Parathyroid adenoma (tissue), 2 donors: ENCODE measurements around the gene CLSTN2.

Experiments
- H2AFZ ChIP-seq: fragments of 300-600 bp; sonication (generic); one replicate; pipeline ENCODE4 v1.7.0; 2017; ENCODE audit warnings: antibody characterized with exemption, mild to moderate bottlenecking
- H3K27ac ChIP-seq: fragments of 300-600 bp; sonication (generic); one replicate; pipeline ENCODE4 v1.7.0; 2017
- H3K27me3 ChIP-seq: fragments of 300-600 bp; sonication (generic); one replicate; pipeline ENCODE4 v1.7.0; 2017; ENCODE audit warnings: low read length; ENCODE audit not compliant: control insufficient read depth, insufficient read depth
- H3K36me3 ChIP-seq: fragments of 300-600 bp; sonication (generic); one replicate; pipeline ENCODE4 v1.7.0; 2017; ENCODE audit warnings: low read length; ENCODE audit not compliant: control insufficient read depth, insufficient read depth
- H3K4me1 ChIP-seq: fragments of 300-600 bp; sonication (generic); one replicate; pipeline ENCODE4 v1.7.0; 2017; ENCODE audit warnings: control low read depth
- H3K4me2 ChIP-seq: fragments of 300-600 bp; sonication (generic); one replicate; pipeline ENCODE4 v1.7.0; 2017; ENCODE audit warnings: low read length
- H3K4me3 ChIP-seq: fragments of 300-600 bp; sonication (generic); one replicate; pipeline ENCODE4 v1.7.0; 2017; ENCODE audit warnings: low read depth, low read length
- H3K79me2 ChIP-seq: fragments of 300-600 bp; sonication (generic); one replicate; pipeline ENCODE4 v1.7.0; 2017; ENCODE audit warnings: control low read depth
- H3K9ac ChIP-seq: fragments of 300-600 bp; sonication (generic); one replicate; pipeline ENCODE4 v1.7.0; 2017; ENCODE audit warnings: mild to moderate bottlenecking
- H3K9me3 ChIP-seq: fragments of 300-600 bp; sonication (generic); one replicate; pipeline ENCODE4 v1.7.0; 2017; ENCODE audit warnings: low read length; ENCODE audit not compliant: control insufficient read depth
- TF ChIP-seq, protein P1 (sequence below): fragments of 300-600 bp; sonication (generic); IDR thresholded peaks from one replicate; pipeline ENCODE4 v1.7.0; 2017; ENCODE audit warnings: antibody characterized with exemption, mild to moderate bottlenecking
- donor health status: primary hyperparathyroidism.

The CLSTN2 gene

DNA sequence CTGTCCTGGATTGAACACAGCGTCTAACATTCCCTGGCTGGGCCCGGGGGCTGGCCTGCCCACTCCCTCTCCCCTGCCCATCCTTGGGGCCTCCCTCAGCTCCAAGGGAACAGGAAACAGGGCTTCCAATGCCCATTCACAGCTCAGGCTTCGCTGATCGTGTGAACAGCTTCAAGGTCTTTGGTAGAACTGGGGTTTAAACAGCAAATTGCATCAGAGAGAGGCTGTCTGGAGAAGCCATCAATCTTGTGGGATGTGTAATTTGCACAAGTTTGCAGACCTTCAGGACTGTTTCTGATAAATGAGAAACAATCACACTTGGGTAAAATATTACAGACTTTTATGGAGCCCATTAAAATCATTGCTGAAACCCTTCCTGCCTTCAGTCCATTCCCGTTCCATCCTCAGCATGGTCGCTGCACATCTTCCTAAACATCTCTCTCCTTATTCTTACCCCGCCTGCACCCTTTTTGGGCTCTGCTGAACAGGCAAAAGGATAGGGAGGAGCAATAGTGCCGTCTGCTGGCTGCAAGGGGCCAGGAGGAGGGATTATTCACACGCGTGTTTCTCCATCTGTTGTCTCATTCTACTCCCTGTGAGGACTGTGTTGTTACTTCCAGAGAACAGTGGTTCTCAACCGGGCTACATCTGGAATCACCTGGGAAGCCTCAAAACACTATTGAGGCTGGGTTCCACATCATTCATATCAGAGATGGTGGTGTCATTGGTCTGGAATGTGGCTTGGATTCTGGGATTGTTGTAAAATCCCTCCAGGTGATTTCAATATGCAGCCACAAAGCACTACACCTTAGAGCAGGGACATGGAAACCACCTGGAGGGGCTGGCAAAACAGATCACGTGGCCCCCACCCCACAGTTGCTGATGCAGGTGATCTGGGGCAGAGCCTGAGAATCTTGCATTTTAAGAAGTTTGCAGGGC is 116.3 kb downstream of the CLSTN2 start:
- H3K4me2 ChIP-seq = no peak overlapping the region
- H3K36me3 ChIP-seq = no peaks in the 10 kb centered on the region
- H3K79me2 ChIP-seq = no peaks in the 10 kb centered on the region
- no peak overlapping the region for H3K27ac ChIP-seq
- H3K27me3 ChIP-seq = no peaks in the 10 kb centered on the region
- no peak overlapping the region for H2AFZ ChIP-seq
- no peaks in the 10 kb centered on the region for H3K4me1 ChIP-seq
- H3K9ac ChIP-seq = no peak overlapping the region
- H3K9me3 ChIP-seq = no peaks in the 10 kb centered on the region
- H3K4me3 ChIP-seq = no peak overlapping the region
- TF ChIP-seq, protein P1, sequence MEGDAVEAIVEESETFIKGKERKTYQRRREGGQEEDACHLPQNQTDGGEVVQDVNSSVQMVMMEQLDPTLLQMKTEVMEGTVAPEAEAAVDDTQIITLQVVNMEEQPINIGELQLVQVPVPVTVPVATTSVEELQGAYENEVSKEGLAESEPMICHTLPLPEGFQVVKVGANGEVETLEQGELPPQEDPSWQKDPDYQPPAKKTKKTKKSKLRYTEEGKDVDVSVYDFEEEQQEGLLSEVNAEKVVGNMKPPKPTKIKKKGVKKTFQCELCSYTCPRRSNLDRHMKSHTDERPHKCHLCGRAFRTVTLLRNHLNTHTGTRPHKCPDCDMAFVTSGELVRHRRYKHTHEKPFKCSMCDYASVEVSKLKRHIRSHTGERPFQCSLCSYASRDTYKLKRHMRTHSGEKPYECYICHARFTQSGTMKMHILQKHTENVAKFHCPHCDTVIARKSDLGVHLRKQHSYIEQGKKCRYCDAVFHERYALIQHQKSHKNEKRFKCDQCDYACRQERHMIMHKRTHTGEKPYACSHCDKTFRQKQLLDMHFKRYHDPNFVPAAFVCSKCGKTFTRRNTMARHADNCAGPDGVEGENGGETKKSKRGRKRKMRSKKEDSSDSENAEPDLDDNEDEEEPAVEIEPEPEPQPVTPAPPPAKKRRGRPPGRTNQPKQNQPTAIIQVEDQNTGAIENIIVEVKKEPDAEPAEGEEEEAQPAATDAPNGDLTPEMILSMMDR = no peak

DNA sequence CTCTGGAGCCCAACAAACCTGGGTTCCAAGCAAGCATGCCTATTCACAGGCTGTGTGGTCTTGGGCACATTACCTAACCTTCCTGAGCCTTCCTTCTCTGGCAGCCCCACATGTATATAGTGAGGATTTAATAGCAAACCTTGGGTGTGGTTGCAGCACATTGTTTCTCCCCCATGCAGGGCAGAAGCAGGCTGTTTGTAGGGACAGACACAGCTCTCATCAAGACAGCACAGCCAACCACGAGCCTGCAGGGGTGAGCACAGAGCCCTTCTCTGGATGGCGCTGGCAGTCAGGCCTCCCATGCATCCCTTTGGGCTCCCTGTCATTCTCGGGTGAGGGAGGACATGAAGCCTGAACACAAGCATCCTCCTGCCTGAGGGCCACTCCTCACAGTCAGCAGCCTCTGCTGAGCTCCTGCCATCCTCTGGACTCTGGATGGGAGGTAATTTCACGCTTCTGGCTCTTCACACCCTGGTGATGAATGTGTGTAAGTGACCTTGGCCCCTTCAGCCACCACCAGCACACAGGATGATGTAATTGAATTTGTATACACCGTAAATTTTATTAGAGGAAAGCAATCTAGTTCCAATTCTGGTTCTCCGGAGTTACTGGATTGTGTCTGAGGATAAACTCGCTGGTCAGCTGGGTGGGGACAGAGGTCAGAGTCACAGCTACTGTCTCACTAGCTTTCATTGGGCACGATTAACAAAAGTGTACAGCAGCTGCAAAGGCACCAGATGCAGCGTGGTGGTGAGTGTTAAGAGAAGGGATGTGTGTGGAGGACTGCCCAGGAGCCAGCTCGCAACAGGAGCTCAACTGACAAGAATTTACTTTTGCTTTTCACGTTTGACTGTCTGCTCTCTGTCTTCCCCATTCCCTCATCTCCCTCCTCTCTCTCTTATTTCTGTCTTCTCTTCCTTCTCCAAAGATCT is 118.1 kb downstream of the CLSTN2 start:
- no peaks in the 10 kb centered on the region for H3K9me3 ChIP-seq
- H3K9ac ChIP-seq = no peak overlapping the region
- TF ChIP-seq, protein P1 = no peak
- no peaks in the 10 kb centered on the region for H3K79me2 ChIP-seq
- H2AFZ ChIP-seq = no peak overlapping the region
- H3K36me3 ChIP-seq = no peaks in the 10 kb centered on the region
- no peak overlapping the region for H3K27ac ChIP-seq
- H3K4me1 ChIP-seq = no peaks in the 10 kb centered on the region
- H3K27me3 ChIP-seq = no peaks in the 10 kb centered on the region
- no peak overlapping the region for H3K4me3 ChIP-seq
- no peak overlapping the region for H3K4me2 ChIP-seq

DNA sequence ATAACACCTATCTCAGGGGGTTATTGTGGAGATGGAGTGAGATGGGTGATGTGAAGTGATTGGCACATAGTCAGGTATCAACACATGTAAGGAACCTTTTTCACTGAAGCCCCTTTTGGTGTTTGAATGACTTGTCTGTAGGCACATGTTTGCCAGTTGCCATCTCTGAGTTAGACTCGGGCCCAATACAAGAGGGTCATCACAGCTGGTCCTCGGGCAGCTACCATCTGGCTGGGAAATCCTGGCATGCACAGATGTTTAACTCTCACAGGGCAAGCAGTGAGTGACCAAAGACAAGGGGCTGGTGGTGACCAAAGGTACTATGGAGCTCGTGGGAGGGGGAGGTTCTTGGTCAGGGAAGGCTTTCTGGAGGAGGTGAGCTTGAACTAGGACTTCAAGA is 118.8 kb downstream of the CLSTN2 start:
- Histone ChIP-seq H3K36me3 (no peaks in the 10 kb centered on the region), H3K27me3 (no peaks in the 10 kb centered on the region), H3K27ac (no peak overlapping the region), H3K9me3 (no peaks in the 10 kb centered on the region), H3K4me2 (no peak overlapping the region), H3K79me2 (no peaks in the 10 kb centered on the region), H3K4me3 (no peak overlapping the region), H3K4me1 (no peaks in the 10 kb centered on the region), H3K9ac (no peak overlapping the region), H2AFZ (no peak overlapping the region)
- TF ChIP-seq, protein P1 = no peak

DNA sequence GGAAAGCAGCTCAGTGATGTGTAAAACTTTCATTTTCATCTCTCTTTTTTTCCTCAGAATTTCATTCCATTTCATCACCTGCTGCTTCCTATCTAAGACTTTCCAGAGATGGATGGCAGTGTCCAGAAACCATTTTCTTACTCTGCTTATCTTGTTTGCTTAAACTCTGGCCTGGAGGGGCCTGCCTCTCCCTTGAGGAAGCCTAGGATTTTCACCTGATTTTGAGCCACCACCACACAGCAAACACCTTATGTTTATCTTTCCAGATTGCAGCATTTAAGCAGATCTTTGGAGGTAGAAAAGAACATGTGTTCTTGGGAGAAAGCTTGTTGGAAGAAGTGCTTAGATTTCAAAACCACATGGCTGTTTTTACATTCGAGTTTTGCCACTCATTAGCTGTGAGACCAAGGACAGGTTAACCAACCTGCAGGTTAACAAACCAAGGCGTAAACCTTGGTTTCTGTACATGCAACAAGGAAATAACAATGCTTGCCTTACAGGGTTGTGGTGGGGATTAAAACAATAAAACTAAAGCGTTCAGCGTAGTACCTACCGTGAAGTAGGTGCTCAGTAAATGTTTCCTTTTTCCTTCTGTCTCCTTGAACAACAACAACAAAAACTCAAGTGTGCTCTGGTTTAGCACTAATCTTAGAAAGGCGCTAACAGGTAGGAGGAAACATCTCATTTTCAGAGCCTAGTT is 120.3 kb downstream of the CLSTN2 start:
- Histone ChIP-seq H3K79me2 (no peaks in the 10 kb centered on the region), H3K9ac (no peak overlapping the region), H3K4me2 (no peak overlapping the region), H3K4me3 (no peak overlapping the region), H3K9me3 (no peaks in the 10 kb centered on the region), H3K27me3 (no peaks in the 10 kb centered on the region), H2AFZ (no peak overlapping the region), H3K36me3 (no peaks in the 10 kb centered on the region), H3K27ac (no peak overlapping the region), H3K4me1 (no peaks in the 10 kb centered on the region)
- TF ChIP-seq, protein P1 = no peak
